ENCODE results near the gene OGDHL.

- TF ChIP-seq CTCF (conservative IDR thresholded peaks at IDR 0.05; ENCODE audit: low read depth, low read length) (no peak), EZH2 (IDR thresholded peaks at IDR 0.05; ENCODE audit: low read length, unreplicated experiment) (no peak), EZH2phosphoT487 (IDR thresholded peaks at IDR 0.05; ENCODE audit: borderline replicate concordance, low read length) (no peak)
Observed at GRCh38 chr10:49747303-49747646, 14.8 kb downstream of the OGDHL start.
